Testis (tissue), 2 donors: ENCODE results near the gene DQX1.

Source experiments
- CTCF ChIP-seq, 3 experiments: fragments of 450-650 bp in 2 of 3; fragments of 200-600 bp in 1 of 3; sonication (generic) in 1 of 3; IDR thresholded peaks; one replicate each; pipeline ENCODE4 v1.5.1; 2016 to 2019; ENCODE audit warnings: antibody characterized with exemption in 3 of 3, mild to moderate bottlenecking in 2 of 3, moderate library complexity in 1 of 3
- POLR2A ChIP-seq: fragments of 450-650 bp; IDR thresholded peaks from one replicate; pipeline ENCODE4 v1.6.1; 2017; ENCODE audit warnings: antibody characterized with exemption, mild to moderate bottlenecking, moderate library complexity

DNA sequence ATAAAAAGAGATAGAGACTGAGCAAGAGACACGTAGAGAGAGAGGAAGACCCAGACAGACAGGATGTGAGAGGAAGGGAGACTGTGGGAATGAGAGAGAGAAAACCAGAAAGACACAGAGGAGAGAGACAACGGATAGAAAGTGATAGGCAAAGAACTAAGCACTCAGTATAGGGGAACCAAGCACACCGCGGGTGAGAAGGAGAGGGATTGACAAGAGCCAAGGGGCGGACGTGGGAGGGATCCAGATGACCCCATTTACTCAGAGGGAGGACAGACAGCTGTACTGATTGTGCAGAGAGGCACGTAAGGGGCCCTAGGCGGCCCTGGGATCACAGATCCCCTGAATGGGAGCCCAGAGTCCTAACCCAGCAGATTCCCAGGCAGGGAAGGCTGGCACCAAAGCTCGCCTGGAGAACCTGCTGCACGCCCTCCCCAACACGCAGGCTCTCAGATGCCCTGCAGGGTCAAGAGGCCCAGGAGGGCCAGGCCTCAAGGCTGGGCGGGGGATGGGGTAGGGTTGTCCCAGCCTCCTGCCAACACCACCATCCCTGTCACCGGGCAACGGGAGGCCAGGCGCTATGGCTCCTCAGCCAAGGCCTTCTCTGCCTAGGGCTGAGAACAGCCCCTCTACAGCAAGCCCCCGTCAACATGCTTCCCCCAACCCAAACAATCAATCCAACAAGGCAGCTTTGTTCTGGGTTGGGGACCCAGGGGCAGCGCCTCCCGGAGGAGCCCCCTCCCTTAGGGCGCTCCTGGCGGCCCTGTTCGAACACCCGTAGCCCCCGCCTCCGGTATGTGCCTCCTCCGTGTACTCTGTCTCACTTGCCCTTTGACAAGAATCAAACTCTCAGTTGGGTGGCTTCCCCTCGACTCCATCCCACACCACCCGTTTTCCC is 27.1 kb upstream of the DQX1 start:
- no peak for TF ChIP-seq CTCF (IDR thresholded peaks at IDR 0.05)
- no peak for TF ChIP-seq POLR2A
